DND-41 (cell line): ENCODE data around the gene DDIT4L.

Source experiments
- CTCF ChIP-seq: IDR thresholded peaks from 2 replicates; pipeline ENCODE4 v1.5.1; 2012; ENCODE audit warnings: borderline replicate concordance, low read length, moderate library complexity, mild to moderate bottlenecking; ENCODE audit not compliant: poor library complexity, severe bottlenecking; ENCODE audit errors: extremely low read depth
- EZH2 ChIP-seq: IDR thresholded peaks from 3 replicates; pipeline ENCODE4 v1.6.1; 2012; ENCODE audit warnings: borderline replicate concordance, low read depth, mild to moderate bottlenecking, moderate library complexity, low read length, inconsistent platforms; ENCODE audit not compliant: severe bottlenecking

GRCh38 chr4:100146756-100147155, 43.5 kb downstream of the DDIT4L start:
- TF ChIP-seq EZH2, result no peak
- no peak for TF ChIP-seq CTCF
